Fibroblast of skin of abdomen (primary cell): Measurements from ENCODE around the gene ZFP91. TPM values are rescaled to one million over a fixed set of nuclear protein-coding genes. Genes with fewer than 3 reads are reported as not detected.
"Not testable (repeated sequence)": the region's sequence is repeated elsewhere in the genome, so short reads cannot be mapped to it uniquely, and the experiment has no call there.

Experiments
- DNase-seq: peaks from one replicate; pipeline ENCODE4 v3.0.0-alpha.2; 2013
- polyA plus RNA-seq, 2 experiments: library from polyadenylated mRNA; unstranded; fragments of 120-200 nt; gene quantifications; one replicate each; pipeline ENCODE4 v1.2.1, GENCODE V29; 2013; ENCODE audit not compliant: insufficient read length in 2 of 2

ZFP91 gene
- polyA plus RNA-seq (2013, experiment 1 of 2; ENCODE audit: insufficient read length), result 49.3 TPM
- 45.5 TPM for polyA plus RNA-seq (2013, experiment 2 of 2; ENCODE audit: insufficient read length)

- peak; percentile 99 for DNase-seq
These were observed at the start of gene ZFP91 for GRCh38 chr11:58578635-58579191. Gene ZFP91 (plus strand): TSS chr11:58579063. CDS start chr11:58579282, 219 bp downstream.

- no peak for DNase-seq
These were observed 48.6 kb upstream of the ZFP91 start for GRCh38 chr11:58530236-58530635.

- DNase-seq, result no peak
These were observed 47.0 kb upstream of the ZFP91 start for GRCh38 chr11:58531865-58532341.

- no peak for DNase-seq
These were observed 32.0 kb upstream of the ZFP91 start for GRCh38 chr11:58546841-58547240.

- no peak for DNase-seq
These were observed 29.2 kb upstream of the ZFP91 start for GRCh38 chr11:58549644-58550043.

GRCh38 chr11:58560842-58561241 lies 18.0 kb upstream of the ZFP91 start:
- no peak for DNase-seq

GRCh38 chr11:58561394-58562098 lies 17.3 kb upstream of the ZFP91 start:
- no peak for DNase-seq

- no peak for DNase-seq
These were observed 16.5 kb upstream of the ZFP91 start for GRCh38 chr11:58562375-58562800.

GRCh38 chr11:58564231-58564630 lies 14.6 kb upstream of the ZFP91 start:
- no peak for DNase-seq

GRCh38 chr11:58567889-58568512 lies 10.9 kb upstream of the ZFP91 start:
- DNase-seq, result peak; percentile 57

- not testable (repeated sequence) for DNase-seq
These were observed 6.0 kb upstream of the ZFP91 start for GRCh38 chr11:58572906-58573305.

- DNase-seq, result peak; percentile 86
These were observed 5.3 kb upstream of the ZFP91 start for GRCh38 chr11:58573451-58574104.

GRCh38 chr11:58574881-58575280 lies 4.0 kb upstream of the ZFP91 start:
- DNase-seq, result peak; percentile 85

- DNase-seq, result peak; percentile 56
These were observed 3.4 kb upstream of the ZFP91 start, which contains the start of gene LPXN for GRCh38 chr11:58575377-58576020. Gene LPXN (minus strand): TSS chr11:58575856. CDS start chr11:58575772, 84 bp downstream.

GRCh38 chr11:58576887-58577471 lies 1.9 kb upstream of the ZFP91 start:
- DNase-seq, result peak; percentile 60

GRCh38 chr11:58577555-58578135 lies 1.2 kb upstream of the ZFP91 start:
- peak; percentile 91 for DNase-seq

- DNase-seq, result peak; percentile 99
These were observed 678 bp upstream of the ZFP91 start for GRCh38 chr11:58578136-58578634.

GRCh38 chr11:58579192-58580129 lies 598 bp downstream of the ZFP91 start:
- DNase-seq, result peak; percentile 92

- no peak for DNase-seq
These were observed 1.4 kb downstream of the ZFP91 start for GRCh38 chr11:58580311-58580710.

GRCh38 chr11:58582437-58582836 lies 3.6 kb downstream of the ZFP91 start:
- DNase-seq, result no peak
